GM23248 (cell line): ENCODE results near the gene SLC22A3. TPM values are rescaled to one million over a fixed set of nuclear protein-coding genes. Genes with fewer than 3 reads are reported as not detected.

Source experiments
- DNase-seq: peaks from one replicate; pipeline ENCODE4 v3.0.0-alpha.2; 2015
- H2AFZ ChIP-seq: fragments of 200-600 bp; sonication (generic); 2 replicates; pipeline ENCODE4 v1.6.1; 2016; ENCODE audit warnings: antibody characterized with exemption
- H3F3A ChIP-seq: fragments of 200-600 bp; sonication (generic); 2 replicates; pipeline ENCODE4 v1.6.1; 2016; ENCODE audit warnings: mild to moderate bottlenecking, antibody characterized with exemption, mixed run types; ENCODE audit not compliant: insufficient read depth
- H3K27ac ChIP-seq: fragments of 200-600 bp; sonication (generic); 2 replicates; pipeline ENCODE4 v1.5.1; 2016; ENCODE audit warnings: mild to moderate bottlenecking
- H3K27me3 ChIP-seq: fragments of 200-600 bp; sonication (generic); replicated peaks from 2 replicates; pipeline ENCODE4 v1.6.1; 2016; ENCODE audit warnings: mild to moderate bottlenecking; ENCODE audit not compliant: insufficient read depth
- H3K36me3 ChIP-seq: fragments of 200-600 bp; sonication (generic); 2 replicates; pipeline ENCODE4 v1.6.1; 2016; ENCODE audit warnings: low read depth, mild to moderate bottlenecking
- H3K4me1 ChIP-seq: fragments of 200-600 bp; sonication (generic); 2 replicates; pipeline ENCODE4 v1.6.1; 2016; ENCODE audit warnings: mild to moderate bottlenecking; ENCODE audit not compliant: insufficient read depth
- H3K4me2 ChIP-seq: fragments of 200-600 bp; sonication (generic); one replicate; pipeline ENCODE4 v1.6.1; 2016; ENCODE audit warnings: mild to moderate bottlenecking; ENCODE audit not compliant: unreplicated experiment
- H3K4me3 ChIP-seq: fragments of 200-600 bp; sonication (generic); 2 replicates; pipeline ENCODE4 v1.5.1; 2016; ENCODE audit warnings: mild to moderate bottlenecking
- H3K79me2 ChIP-seq: fragments of 200-600 bp; sonication (generic); 2 replicates; pipeline ENCODE4 v1.6.1; 2016; ENCODE audit warnings: mild to moderate bottlenecking; ENCODE audit not compliant: insufficient read depth
- H3K9ac ChIP-seq: fragments of 200-600 bp; sonication (generic); 2 replicates; pipeline ENCODE4 v1.6.1; 2016; ENCODE audit warnings: mild to moderate bottlenecking
- H3K9me2 ChIP-seq: fragments of 200-600 bp; sonication (generic); 2 replicates; pipeline ENCODE4 v1.6.1; 2016; ENCODE audit warnings: mixed run types, mild to moderate bottlenecking, moderate library complexity; ENCODE audit not compliant: insufficient read depth
- H3K9me3 ChIP-seq: fragments of 200-600 bp; sonication (generic); one replicate; pipeline ENCODE4 v1.6.1; 2017; ENCODE audit warnings: low read depth
- H4K20me1 ChIP-seq: fragments of 200-600 bp; sonication (generic); 2 replicates; pipeline ENCODE4 v1.6.0; 2016; ENCODE audit not compliant: insufficient read depth
- EZH2 ChIP-seq: fragments of 200-600 bp; sonication (generic); IDR thresholded peaks from 2 replicates; pipeline ENCODE4 v1.6.1; 2018; ENCODE audit warnings: antibody characterized with exemption, mild to moderate bottlenecking; ENCODE audit not compliant: insufficient read depth, poor library complexity, severe bottlenecking
- EZH2phosphoT487 ChIP-seq: fragments of 200-600 bp; sonication (generic); IDR thresholded peaks from 2 replicates; pipeline ENCODE4 v1.6.1; 2018; ENCODE audit warnings: antibody characterized with exemption, moderate library complexity, mild to moderate bottlenecking, low read depth; ENCODE audit not compliant: insufficient read depth
- WGBS, 2 experiments: methylation state at CpG; one replicate each; pipeline ENCODE4 v1.1.6; 2015 to 2017; ENCODE audit warnings: low lambda C conversion rate in 2 of 2, low coverage in 1 of 2; ENCODE audit errors: missing lambda C conversion rate in 2 of 2; 5-methylcytosine and 5-hydroxymethylcytosine counted together
- in situ Hi-C: fragments of 300-500 bp; cut with MboI; formaldehyde crosslinking; loops from 2 replicates; pipeline ENCODE4 v1.15.0; 2020
- polyA plus RNA-seq: library from polyadenylated mRNA; unstranded; fragments of >200 nt; fragmentation: Nextera tagmentation; extraction: Ambion mirVana; gene quantifications from 2 replicates; pipeline ENCODE4 v1.2.1, GENCODE V29; 2016
- total RNA-seq: library from RNA; depleted of rRNA; stranded (reverse); fragments of >200 nt; shearing (Covaris generic); gene quantifications from 2 replicates; pipeline ENCODE4 v1.2.3, GENCODE V29; 2014

The SLC22A3 gene
- total and polyA plus RNA-seq, 2 experiments from 2014 or later = not detected

GRCh38 chr6:160315310-160315709 lies 32.9 kb upstream of the SLC22A3 start:
- no peaks in the 10 kb centered on the region for H4K20me1 ChIP-seq
- TF ChIP-seq EZH2phosphoT487 (no peak), EZH2 (no peak)
- DNase-seq = no peak
- no peaks in the 10 kb centered on the region for H3K36me3 ChIP-seq
- H3K27ac ChIP-seq = no peak overlapping the region
- H3K4me2 ChIP-seq = no peak overlapping the region
- no peak overlapping the region for H3K4me3 ChIP-seq
- in situ Hi-C loops = no loop called here
- no peaks in the 10 kb centered on the region for H3K79me2 ChIP-seq
- H3F3A ChIP-seq = no peaks in the 10 kb centered on the region
- no peaks in the 10 kb centered on the region for H3K9me2 ChIP-seq
- WGBS, 2 experiments = 22 to 48% methylated on average over 1 of the region's 1 CpG
- no peak overlapping the region for H3K9ac ChIP-seq
- H3K4me1 ChIP-seq = no peaks in the 10 kb centered on the region
- no peaks in the 10 kb centered on the region for H3K27me3 ChIP-seq
- no peak overlapping the region for H2AFZ ChIP-seq
- H3K9me3 ChIP-seq = no peaks in the 10 kb centered on the region

GRCh38 chr6:160316261-160316660 lies 31.9 kb upstream of the SLC22A3 start:
- Histone ChIP-seq H3K4me2 (no peak overlapping the region), H3K27me3 (no peaks in the 10 kb centered on the region), H3F3A (no peaks in the 10 kb centered on the region), H3K36me3 (no peaks in the 10 kb centered on the region), H3K4me3 (no peak overlapping the region), H3K4me1 (no peaks in the 10 kb centered on the region), H4K20me1 (no peaks in the 10 kb centered on the region), H3K9me3 (no peaks in the 10 kb centered on the region), H3K9ac (no peak overlapping the region), H2AFZ (no peak overlapping the region), H3K79me2 (no peaks in the 10 kb centered on the region), H3K9me2 (no peaks in the 10 kb centered on the region), H3K27ac (no peak overlapping the region)
- in situ Hi-C loops = no loop called here
- TF ChIP-seq EZH2phosphoT487 = no peak
- TF ChIP-seq EZH2 = no peak
- no peak for DNase-seq

DNA sequence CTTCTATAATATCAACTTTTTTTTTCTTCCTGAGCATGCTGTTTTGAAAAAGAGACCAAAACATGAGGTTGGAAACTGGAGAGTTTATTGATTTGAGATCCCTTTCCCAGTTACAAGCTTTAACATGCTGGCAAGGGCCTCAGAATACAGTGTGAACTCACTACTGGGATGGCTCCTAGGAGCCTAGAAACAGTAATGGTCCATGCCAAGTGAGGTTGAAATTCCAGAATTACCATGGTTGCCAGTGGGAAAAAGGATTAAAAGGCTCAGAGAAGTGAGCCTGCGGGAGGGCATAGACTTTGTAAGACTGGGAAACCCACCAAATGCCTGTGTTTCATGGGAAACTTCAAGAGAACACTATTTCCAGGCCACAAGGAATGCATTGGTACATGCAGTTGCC lies 28.9 kb upstream of the SLC22A3 start:
- no peaks in the 10 kb centered on the region for H3K9me2 ChIP-seq
- no peak overlapping the region for H2AFZ ChIP-seq
- no peak overlapping the region for H3K27ac ChIP-seq
- H3K27me3 ChIP-seq = no peaks in the 10 kb centered on the region
- no peaks in the 10 kb centered on the region for H3K4me1 ChIP-seq
- WGBS, 2 experiments = 37 to 50% methylated on average over 1 of the region's 1 CpG
- TF ChIP-seq EZH2phosphoT487 (no peak), EZH2 (no peak)
- in situ Hi-C loops = no loop called here
- H3K4me3 ChIP-seq = no peak overlapping the region
- H3K9ac ChIP-seq = no peak overlapping the region
- no peaks in the 10 kb centered on the region for H3K9me3 ChIP-seq
- no peaks in the 10 kb centered on the region for H3F3A ChIP-seq
- H3K4me2 ChIP-seq = no peak overlapping the region
- H3K36me3 ChIP-seq = no peaks in the 10 kb centered on the region
- H3K79me2 ChIP-seq = no peaks in the 10 kb centered on the region
- H4K20me1 ChIP-seq = no peaks in the 10 kb centered on the region
- DNase-seq = no peak

DNA sequence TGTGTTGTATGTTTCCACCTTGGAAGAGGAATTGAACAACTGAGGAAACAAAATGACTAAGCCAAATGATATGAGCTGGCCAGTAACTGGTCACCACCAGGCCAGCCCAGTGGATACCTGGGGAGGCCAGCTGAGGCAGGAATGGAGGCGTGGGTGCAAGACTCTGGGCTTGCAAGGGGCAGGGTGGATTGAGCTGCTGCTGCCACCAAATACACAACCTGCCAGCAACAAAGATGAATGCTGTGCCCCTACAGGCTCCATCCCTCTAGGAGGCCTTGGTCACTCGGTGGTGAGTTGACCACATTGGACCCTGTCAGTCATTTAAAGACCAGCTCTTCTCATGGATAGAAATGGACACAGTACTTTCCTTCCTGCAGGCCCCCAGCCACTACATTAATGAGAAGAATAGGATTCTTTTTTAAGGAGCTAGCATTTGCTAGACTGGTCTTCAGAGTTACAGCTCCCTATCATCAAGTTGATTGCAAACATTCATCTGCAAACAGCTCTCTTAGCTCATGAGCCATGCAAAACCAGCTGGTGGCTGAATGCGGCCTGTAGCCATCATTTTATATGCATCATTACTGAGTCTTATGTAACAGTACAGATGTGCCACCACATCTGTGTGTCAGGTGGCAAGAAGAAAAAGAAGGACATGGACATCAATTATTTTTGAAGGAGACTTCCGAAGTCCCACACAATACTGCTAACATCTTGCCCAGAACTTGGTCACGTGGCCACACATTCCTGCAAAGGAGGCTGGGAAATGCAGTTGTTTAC lies 26.3 kb upstream of the SLC22A3 start:
- TF ChIP-seq EZH2phosphoT487 (no peak), EZH2 (no peak)
- Histone ChIP-seq H3K4me2 (no peak overlapping the region), H3F3A (no peaks in the 10 kb centered on the region), H3K27me3 (no peaks in the 10 kb centered on the region), H2AFZ (no peak overlapping the region), H3K9me3 (no peaks in the 10 kb centered on the region), H3K9me2 (no peaks in the 10 kb centered on the region), H3K9ac (no peak overlapping the region), H4K20me1 (no peaks in the 10 kb centered on the region), H3K27ac (no peak overlapping the region), H3K79me2 (no peaks in the 10 kb centered on the region), H3K4me3 (no peak overlapping the region), H3K4me1 (no peaks in the 10 kb centered on the region), H3K36me3 (no peaks in the 10 kb centered on the region)
- in situ Hi-C loops = no loop called here
- WGBS, 2 experiments = 24 to 29% methylated on average over 5 of the region's 5 CpGs
- no peak for DNase-seq
